MM.1S (cell line): ENCODE measurements around the gene IL1RAP.

Experiments used
- EZH2 ChIP-seq: fragments of 300-600 bp; sonication (generic); optimal IDR thresholded peaks from 2 replicates; pipeline ENCODE3; 2017; ENCODE audit warnings: low read depth, mild to moderate bottlenecking, antibody characterized with exemption, low read length, mixed read lengths
- EZH2phosphoT487 ChIP-seq: fragments of 300-600 bp; sonication (generic); IDR thresholded peaks from 2 replicates; pipeline ENCODE4 v1.6.1; 2018; ENCODE audit warnings: antibody characterized with exemption, low read length
- TF ChIP-seq, protein P1 (sequence below): fragments of 300-600 bp; sonication (generic); IDR thresholded peaks from 2 replicates; pipeline ENCODE4 v1.5.1; 2016; ENCODE audit warnings: antibody characterized with exemption, low read length, mixed read lengths

DNA sequence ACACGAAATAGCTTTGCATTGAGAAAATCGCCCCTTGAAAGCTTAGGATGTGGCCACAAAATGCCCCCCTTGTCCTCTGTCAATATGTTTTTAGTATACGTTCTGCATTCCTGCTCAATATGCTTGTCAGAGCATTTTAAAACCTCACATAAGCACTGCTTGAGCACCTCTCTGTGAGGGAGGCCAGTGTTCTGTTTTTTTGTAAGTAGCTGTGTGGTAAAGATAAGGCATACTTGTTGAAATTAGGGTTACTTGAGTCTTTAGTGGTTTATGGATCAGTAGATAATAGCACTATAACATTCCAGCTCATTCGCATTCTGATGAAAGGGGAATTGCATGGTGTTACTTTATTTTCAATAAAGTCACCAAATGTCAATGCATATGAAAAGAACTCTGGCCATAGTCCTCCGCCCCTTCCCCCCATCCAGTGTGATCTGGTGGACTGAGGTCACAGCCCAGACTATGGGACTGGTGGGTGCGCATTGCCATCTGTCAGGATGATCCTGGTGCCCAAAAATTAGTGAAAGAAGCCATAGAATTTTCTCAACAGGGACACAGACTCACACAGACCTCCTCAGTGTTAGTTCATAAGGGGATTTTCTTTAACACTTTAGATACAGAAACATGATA lies 33.1 kb downstream of the IL1RAP start:
- TF ChIP-seq, protein P1, sequence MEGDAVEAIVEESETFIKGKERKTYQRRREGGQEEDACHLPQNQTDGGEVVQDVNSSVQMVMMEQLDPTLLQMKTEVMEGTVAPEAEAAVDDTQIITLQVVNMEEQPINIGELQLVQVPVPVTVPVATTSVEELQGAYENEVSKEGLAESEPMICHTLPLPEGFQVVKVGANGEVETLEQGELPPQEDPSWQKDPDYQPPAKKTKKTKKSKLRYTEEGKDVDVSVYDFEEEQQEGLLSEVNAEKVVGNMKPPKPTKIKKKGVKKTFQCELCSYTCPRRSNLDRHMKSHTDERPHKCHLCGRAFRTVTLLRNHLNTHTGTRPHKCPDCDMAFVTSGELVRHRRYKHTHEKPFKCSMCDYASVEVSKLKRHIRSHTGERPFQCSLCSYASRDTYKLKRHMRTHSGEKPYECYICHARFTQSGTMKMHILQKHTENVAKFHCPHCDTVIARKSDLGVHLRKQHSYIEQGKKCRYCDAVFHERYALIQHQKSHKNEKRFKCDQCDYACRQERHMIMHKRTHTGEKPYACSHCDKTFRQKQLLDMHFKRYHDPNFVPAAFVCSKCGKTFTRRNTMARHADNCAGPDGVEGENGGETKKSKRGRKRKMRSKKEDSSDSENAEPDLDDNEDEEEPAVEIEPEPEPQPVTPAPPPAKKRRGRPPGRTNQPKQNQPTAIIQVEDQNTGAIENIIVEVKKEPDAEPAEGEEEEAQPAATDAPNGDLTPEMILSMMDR = no peak
- TF ChIP-seq EZH2 (no peak), EZH2phosphoT487 (no peak)
